Measurements from ENCODE around the gene MYO1G. TPM values are rescaled to one million over a fixed set of nuclear protein-coding genes. Genes with fewer than 3 reads are reported as not detected.
"Not testable (repeated sequence)": the region's sequence is repeated elsewhere in the genome, so short reads cannot be mapped to it uniquely, and the experiment has no call there.

The MYO1G gene
- total and polyA plus RNA-seq, 4 donors, result 11.9 to 76.8 (median 33.2) TPM

- 27 to 61% methylated on average over 10 of the region's 10 CpGs for WGBS, 2 donors
- Histone ChIP-seq H3K9ac (ENCODE audit: insufficient read depth in 1 of 2, low read length in 2 of 2) (no peak overlapping the region), H3K4me3 (no peak overlapping the region), H3K9me3 (ENCODE audit: control insufficient read depth in 4 of 4, insufficient read depth in 3 of 4, low read length in 3 of 4) (no peaks in the 10 kb centered on the region), H3K27ac (ENCODE audit: low read depth in 1 of 2, low read length in 1 of 2) (peak overlapping the region in 1 of 2 donors; percentile 83), H3K36me3 (ENCODE audit: control insufficient read depth in 4 of 4, insufficient read depth in 4 of 4, low read length in 4 of 4) (peaks cover 0 to 8% (median 1%) of the 10 kb centered on the region in 4 donors), H3K27me3 (ENCODE audit: control insufficient read depth in 3 of 3, insufficient read depth in 3 of 3, low read length in 2 of 3) (no peaks in the 10 kb centered on the region), H3K4me1 (ENCODE audit: control insufficient read depth in 5 of 5, insufficient read depth in 5 of 5, low read length in 5 of 5) (peaks cover 0 to 4% (median 0%) of the 10 kb centered on the region in 5 donors)
- peak in 1 of 3 donors; percentile 6 for DNase-seq
- TF ChIP-seq CTCF (IDR thresholded peaks at IDR 0.05; ENCODE audit: control extremely low read depth, extremely low read depth), result no peak
- ATAC-seq (ENCODE audit: insufficient read depth, low FRiP score), result peak; percentile 56
Measured at GRCh38 chr7:45026984-45027773, 48.4 kb upstream of the MYO1G start.

GRCh38 chr7:45026013-45026412 is 47.2 kb upstream of the MYO1G start:
- WGBS, 2 donors, result 87 to 91% methylated on average over 1 of the region's 1 CpG
- Histone ChIP-seq H3K9me3 (ENCODE audit: control insufficient read depth in 4 of 4, insufficient read depth in 3 of 4, low read length in 3 of 4) (no peaks in the 10 kb centered on the region), H3K27me3 (ENCODE audit: control insufficient read depth in 3 of 3, insufficient read depth in 3 of 3, low read length in 2 of 3) (no peaks in the 10 kb centered on the region), H3K4me1 (ENCODE audit: control insufficient read depth in 5 of 5, insufficient read depth in 5 of 5, low read length in 5 of 5) (peaks cover 0 to 4% (median 0%) of the 10 kb centered on the region in 5 donors), H3K9ac (ENCODE audit: insufficient read depth in 1 of 2, low read length in 2 of 2) (no peak overlapping the region), H3K27ac (ENCODE audit: low read depth in 1 of 2, low read length in 1 of 2) (no peak overlapping the region), H3K4me3 (no peak overlapping the region), H3K36me3 (ENCODE audit: control insufficient read depth in 4 of 4, insufficient read depth in 4 of 4, low read length in 4 of 4) (peaks cover 0 to 6% (median 1%) of the 10 kb centered on the region in 4 donors)
- TF ChIP-seq CTCF (IDR thresholded peaks at IDR 0.05; ENCODE audit: control extremely low read depth, extremely low read depth), result no peak
- ATAC-seq (ENCODE audit: insufficient read depth, low FRiP score) (no peak), DNase-seq (no peak)

- H3K27ac ChIP-seq (ENCODE audit: low read depth in 1 of 2, low read length in 1 of 2); H3K27me3 ChIP-seq (ENCODE audit: control insufficient read depth in 3 of 3, insufficient read depth in 3 of 3, low read length in 2 of 3); H3K36me3 ChIP-seq (ENCODE audit: control insufficient read depth in 4 of 4, insufficient read depth in 4 of 4, low read length in 4 of 4); ATAC-seq (ENCODE audit: insufficient read depth, low FRiP score); DNase-seq; H3K9me3 ChIP-seq (ENCODE audit: control insufficient read depth in 4 of 4, insufficient read depth in 3 of 4, low read length in 3 of 4); H3K9ac ChIP-seq (ENCODE audit: insufficient read depth in 1 of 2, low read length in 2 of 2); H3K4me3 ChIP-seq; H3K4me1 ChIP-seq (ENCODE audit: control insufficient read depth in 5 of 5, insufficient read depth in 5 of 5, low read length in 5 of 5): not testable (repeated sequence)
- 94 to 97% methylated on average over 12 of the region's 12 CpGs for WGBS, 2 donors
Measured at GRCh38 chr7:45025473-45025872, 46.7 kb upstream of the MYO1G start.

GRCh38 chr7:45024126-45024744 is 45.4 kb upstream of the MYO1G start:
- Histone ChIP-seq H3K36me3 (ENCODE audit: control insufficient read depth in 4 of 4, insufficient read depth in 4 of 4, low read length in 4 of 4) (peaks cover 0 to 6% (median 1%) of the 10 kb centered on the region in 4 donors), H3K27me3 (ENCODE audit: control insufficient read depth in 3 of 3, insufficient read depth in 3 of 3, low read length in 2 of 3) (no peaks in the 10 kb centered on the region), H3K27ac (ENCODE audit: low read depth in 1 of 2, low read length in 1 of 2) (no peak overlapping the region), H3K4me1 (ENCODE audit: control insufficient read depth in 5 of 5, insufficient read depth in 5 of 5, low read length in 5 of 5) (peaks cover 0 to 4% (median 0%) of the 10 kb centered on the region in 5 donors), H3K4me3 (no peak overlapping the region), H3K9me3 (ENCODE audit: control insufficient read depth in 4 of 4, insufficient read depth in 3 of 4, low read length in 3 of 4) (no peaks in the 10 kb centered on the region), H3K9ac (ENCODE audit: insufficient read depth in 1 of 2, low read length in 2 of 2) (no peak overlapping the region)
- WGBS, 2 donors, result 95 to 98% methylated on average over 2 of the region's 2 CpGs
- ATAC-seq (ENCODE audit: insufficient read depth, low FRiP score) (no peak), DNase-seq (no peak)
- no peak for TF ChIP-seq CTCF (IDR thresholded peaks at IDR 0.05; ENCODE audit: control extremely low read depth, extremely low read depth)

Data from lung (tissue), 12 donors.